GM12874 (cell line): ENCODE measurements around the gene MORN3.

Experiments
- TF ChIP-seq, protein P1 (sequence below): IDR thresholded peaks from 2 replicates; pipeline ENCODE4 v1.5.1; 2011; ENCODE audit warnings: low read depth, mild to moderate bottlenecking, control low read depth, low read length, moderate library complexity; ENCODE audit not compliant: insufficient read depth

MORN3 gene

DNA sequence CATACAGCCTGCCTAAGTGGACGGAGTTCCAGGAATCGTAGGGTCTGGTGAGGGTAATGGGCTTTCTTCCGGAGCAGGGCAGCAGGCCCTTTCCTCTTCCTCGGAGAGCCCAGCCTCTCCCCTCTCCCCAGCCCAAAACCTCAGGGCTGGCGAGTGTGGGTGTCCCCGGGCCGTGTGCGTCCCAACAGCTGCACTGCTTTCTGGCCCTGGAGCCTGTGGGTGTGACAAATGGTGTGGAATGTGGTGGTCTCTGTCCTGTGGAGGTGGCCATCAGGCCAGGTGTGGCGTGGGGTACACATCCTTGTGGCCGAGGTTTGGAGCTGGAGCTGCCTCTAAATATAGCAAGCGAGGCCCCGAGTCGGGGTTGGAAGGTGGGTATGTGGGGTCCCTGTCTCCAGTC lies 34.6 kb downstream of the MORN3 start:
- TF ChIP-seq, protein P1, sequence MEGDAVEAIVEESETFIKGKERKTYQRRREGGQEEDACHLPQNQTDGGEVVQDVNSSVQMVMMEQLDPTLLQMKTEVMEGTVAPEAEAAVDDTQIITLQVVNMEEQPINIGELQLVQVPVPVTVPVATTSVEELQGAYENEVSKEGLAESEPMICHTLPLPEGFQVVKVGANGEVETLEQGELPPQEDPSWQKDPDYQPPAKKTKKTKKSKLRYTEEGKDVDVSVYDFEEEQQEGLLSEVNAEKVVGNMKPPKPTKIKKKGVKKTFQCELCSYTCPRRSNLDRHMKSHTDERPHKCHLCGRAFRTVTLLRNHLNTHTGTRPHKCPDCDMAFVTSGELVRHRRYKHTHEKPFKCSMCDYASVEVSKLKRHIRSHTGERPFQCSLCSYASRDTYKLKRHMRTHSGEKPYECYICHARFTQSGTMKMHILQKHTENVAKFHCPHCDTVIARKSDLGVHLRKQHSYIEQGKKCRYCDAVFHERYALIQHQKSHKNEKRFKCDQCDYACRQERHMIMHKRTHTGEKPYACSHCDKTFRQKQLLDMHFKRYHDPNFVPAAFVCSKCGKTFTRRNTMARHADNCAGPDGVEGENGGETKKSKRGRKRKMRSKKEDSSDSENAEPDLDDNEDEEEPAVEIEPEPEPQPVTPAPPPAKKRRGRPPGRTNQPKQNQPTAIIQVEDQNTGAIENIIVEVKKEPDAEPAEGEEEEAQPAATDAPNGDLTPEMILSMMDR = no peak

DNA sequence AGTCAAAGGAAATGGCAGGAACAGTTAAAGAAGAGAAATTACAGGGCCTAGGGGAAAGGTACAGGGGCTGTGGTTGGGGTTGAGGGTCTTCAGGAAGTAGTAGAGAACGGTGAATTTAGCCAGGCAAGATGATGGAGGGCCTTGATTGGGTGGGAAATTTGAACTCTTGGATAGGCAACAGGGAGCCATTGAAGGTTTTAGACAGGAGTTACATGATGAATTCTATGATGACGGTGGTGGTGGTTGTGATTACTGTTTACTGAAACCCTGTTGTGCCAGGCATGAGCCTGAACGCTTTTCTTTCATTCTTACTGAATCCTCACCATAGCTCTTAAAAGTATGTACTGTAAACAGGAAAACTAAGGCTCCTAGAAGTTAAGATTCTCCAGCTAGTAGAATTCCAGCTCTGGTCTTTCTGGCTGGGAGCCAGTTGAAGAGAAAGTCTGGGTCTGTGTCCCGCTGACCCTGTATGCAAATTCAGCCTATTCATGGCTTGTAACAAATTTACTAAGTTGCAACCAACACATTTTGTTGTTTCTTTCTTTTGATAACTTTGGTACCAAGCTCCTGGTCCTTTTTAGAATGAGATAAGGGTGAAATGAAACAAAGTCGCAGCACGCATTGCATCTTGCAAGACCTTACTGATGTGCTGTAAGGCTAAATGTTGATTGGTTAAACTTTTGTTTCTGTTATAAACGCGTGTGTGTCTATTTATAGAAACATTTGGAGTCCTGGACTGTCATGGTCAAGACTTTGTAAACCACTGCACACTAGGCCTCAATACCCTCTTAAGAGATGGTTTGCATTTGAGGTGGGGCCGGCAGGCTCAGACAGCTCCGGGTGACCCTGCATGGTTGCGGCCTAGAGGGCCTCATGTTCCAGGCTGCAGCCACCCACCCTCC lies 37.1 kb downstream of the MORN3 start:
- TF ChIP-seq, protein P1 = no peak

DNA sequence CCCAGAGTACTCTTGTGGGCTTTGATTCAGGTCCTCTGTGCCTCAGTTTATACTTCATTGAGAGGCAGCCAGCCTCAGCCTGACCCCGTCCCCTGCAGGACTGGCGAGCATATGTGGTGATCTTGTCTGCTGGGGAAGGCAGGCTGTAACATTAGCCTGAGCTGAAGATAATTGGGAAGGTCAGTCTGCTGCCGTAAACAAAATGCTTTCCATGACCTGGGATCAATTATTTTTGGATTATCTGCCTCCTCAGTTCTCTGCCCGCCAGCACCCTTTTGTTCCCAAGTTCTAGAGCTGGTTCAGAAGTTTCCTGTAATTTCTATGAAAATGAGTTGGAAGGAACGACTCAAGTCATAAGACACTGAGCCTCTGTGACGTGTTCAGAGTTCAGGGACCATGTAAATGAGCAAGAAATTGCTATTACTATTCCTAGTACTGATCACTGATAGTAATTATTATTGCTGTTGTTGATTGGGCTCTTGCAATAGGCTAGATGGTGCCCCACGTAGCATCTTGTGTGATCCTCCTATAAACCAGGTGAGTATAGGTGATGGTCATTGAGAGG lies 38.6 kb downstream of the MORN3 start:
- TF ChIP-seq, protein P1 = no peak

DNA sequence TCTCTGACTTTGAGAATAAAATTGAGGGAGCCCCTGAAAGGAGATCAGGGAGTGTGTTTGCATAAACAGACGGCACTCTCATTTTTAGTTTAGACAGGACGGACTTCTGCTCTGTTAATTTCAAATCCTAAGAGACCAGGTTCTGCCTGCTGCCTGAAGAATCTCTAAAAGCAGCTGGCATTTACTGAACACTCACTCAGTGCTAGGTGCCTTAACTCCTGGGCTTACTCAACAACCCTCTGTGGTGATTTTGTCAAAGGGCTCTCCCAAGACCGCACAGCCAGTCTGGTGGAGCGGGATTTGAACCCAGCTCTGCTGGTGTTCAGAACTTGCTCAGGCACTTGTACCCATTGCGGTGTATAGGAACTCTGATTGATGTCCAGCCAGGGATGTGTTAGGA lies 40.9 kb downstream of the MORN3 start:
- TF ChIP-seq, protein P1 = no peak

DNA sequence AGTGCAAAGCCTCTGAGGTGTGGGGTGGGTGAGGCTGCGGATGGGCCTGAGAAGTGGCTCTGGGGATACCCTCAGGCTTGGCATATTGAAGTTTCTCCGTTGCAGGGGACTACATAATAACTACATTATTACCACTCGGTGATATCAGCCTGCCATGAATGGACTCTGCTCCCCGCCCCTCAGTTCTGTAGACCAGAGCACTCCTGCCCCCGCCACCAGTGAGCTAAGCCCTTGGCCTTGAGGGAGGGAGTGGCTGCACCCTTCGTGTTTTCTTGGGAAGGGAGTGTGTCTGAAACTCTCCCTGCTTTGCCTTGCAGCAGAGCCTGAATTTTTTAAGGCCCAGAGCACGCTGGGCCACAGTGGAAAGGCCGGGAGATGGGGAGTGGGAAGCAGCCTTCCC lies 41.4 kb downstream of the MORN3 start:
- TF ChIP-seq, protein P1 = no peak

DNA sequence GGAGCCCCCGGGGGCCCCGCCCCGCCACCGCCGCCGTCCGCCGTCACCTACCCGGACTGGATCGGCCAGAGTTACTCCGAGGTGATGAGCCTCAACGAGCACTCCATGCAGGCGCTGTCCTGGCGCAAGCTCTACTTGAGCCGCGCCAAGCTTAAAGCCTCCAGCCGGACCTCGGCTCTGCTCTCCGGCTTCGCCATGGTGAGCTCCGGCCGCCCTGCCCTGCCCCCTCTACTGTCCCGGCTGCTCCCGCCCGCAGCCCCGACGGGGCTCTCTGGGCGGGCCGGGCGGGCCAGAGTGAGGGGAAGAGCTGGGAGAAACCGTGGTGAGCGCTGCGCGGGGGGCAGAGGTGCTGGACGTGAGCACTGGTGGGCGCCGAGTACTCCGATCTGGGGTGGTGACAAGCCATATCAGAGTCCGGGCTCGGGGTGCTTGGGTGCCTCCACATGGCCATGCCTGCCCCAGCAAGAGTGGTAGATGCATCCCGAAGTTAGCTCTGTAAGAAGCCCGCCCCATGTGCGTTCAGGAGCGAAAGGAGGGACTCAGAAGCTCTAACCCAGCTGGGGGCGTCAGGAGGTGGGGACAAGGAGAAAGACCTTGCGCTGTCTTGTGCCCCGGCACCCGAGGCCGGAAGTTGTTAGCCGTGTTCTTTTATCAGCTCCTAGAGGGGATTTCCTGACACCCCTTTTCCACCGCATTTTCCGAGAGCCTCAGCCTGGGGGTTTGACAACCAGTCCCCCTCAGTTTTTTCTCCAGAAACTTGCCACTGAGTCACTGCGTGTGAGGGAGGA lies 42.4 kb downstream of the MORN3 start:
- TF ChIP-seq, protein P1 = peak; percentile 26; the same call in 1 of the 2 replicates
